HUES6 (cell line): Measurements from ENCODE around the gene SMURF2.

Source experiments
- H3K27ac ChIP-seq: 2 replicates; pipeline ENCODE4 v1.7.0; 2013; ENCODE audit warnings: low read depth, mild to moderate bottlenecking, low read length, inconsistent platforms
- H3K27me3 ChIP-seq: 2 replicates; pipeline ENCODE4 v1.6.1; 2013; ENCODE audit warnings: low read length; ENCODE audit not compliant: control insufficient read depth, insufficient read depth
- H3K36me3 ChIP-seq: 2 replicates; pipeline ENCODE4 v1.6.1; 2013; ENCODE audit warnings: low read length; ENCODE audit not compliant: control insufficient read depth, insufficient read depth
- H3K4me1 ChIP-seq: 2 replicates; pipeline ENCODE4 v1.6.1; 2013; ENCODE audit warnings: low read length; ENCODE audit not compliant: control insufficient read depth, insufficient read depth
- H3K4me3 ChIP-seq: 2 replicates; pipeline ENCODE4 v1.5.1; 2013; ENCODE audit warnings: low read depth, low read length
- H3K9ac ChIP-seq: one replicate; pipeline ENCODE4 v1.6.1; 2013; ENCODE audit warnings: mild to moderate bottlenecking, low read length
- H3K9me3 ChIP-seq: 2 replicates; pipeline ENCODE4 v1.6.1; 2013; ENCODE audit warnings: low read depth, low read length; ENCODE audit not compliant: control insufficient read depth, insufficient read depth

Gene SMURF2

DNA sequence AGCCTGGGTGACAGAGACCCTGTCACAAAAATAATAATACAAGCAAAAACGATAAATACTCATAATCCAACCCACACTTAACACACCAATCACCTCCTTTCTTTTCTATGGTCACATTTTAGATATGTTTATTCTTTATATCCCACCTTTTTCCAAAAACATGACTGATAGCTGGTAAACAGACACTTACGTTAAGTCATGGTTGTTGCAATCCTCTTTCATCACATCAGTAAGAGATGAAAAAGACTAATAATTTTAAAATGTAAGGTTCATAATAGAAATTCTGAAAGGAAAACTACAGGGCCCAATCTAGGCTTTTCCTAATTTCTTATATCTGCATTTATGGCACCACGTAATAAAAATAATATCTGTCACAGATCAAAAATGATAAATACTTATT is 10.2 kb downstream of the SMURF2 start:
- no peaks in the 10 kb centered on the region; the same call in 1 of the 2 replicates for H3K9me3 ChIP-seq
- no peak overlapping the region for H3K9ac ChIP-seq
- H3K27me3 ChIP-seq: no peaks in the 10 kb centered on the region
- H3K4me1 ChIP-seq: peaks cover 2% of the 10 kb centered on the region; the same call in 1 of the 2 replicates
- H3K4me3 ChIP-seq: no peak overlapping the region
- H3K27ac ChIP-seq: no peak overlapping the region
- 0 out of 2 replicates have a peak, but pooled peaks cover under 1% of the 10 kb centered on the region for H3K36me3 ChIP-seq

DNA sequence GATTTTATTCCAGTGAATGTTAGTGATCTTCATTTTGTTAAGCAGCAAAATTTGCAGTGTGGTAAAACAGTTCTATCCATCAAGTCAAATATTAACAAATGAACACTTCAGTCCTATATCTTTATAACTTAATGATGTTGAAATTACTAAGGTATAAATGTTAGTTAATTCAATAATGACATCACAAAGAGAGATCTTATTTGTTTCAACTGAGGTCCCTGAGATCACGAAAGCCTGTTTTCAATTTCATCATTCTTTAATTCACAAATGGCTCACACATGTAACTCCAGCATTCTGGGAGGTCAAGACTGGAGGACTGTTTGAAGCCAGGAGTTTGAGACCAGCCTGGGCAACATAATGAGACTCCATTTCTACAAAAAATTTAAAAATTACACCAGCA is 13.9 kb downstream of the SMURF2 start:
- peaks cover 2% of the 10 kb centered on the region; the same call in 1 of the 2 replicates for H3K4me1 ChIP-seq
- H3K27ac ChIP-seq: no peak overlapping the region
- H3K9ac ChIP-seq: no peak overlapping the region
- H3K9me3 ChIP-seq: no peaks in the 10 kb centered on the region
- H3K27me3 ChIP-seq: no peaks in the 10 kb centered on the region
- H3K36me3 ChIP-seq: 0 out of 2 replicates have a peak, but pooled peaks cover 2% of the 10 kb centered on the region
- H3K4me3 ChIP-seq: no peak overlapping the region

DNA sequence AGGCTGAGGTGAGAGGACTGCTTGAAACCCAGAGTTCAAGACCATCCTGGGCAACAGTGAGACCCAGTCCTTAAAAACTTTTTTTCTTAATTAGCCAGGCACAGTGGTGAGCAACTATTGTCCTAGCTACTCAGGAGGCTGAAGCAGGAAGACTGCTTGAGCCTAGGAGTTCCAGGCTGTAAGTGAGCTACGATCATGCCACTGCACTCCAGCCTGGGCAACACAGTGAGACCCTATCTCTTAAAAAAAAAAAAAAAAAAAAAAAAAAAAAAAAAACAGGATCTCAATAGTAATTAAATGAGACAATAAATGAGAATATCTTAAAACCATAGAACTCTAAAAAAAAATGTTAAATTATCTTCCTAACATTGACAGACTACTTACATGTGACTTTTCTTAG is 14.3 kb downstream of the SMURF2 start:
- Histone ChIP-seq H3K27ac (no peak overlapping the region), H3K36me3 (0 out of 2 replicates have a peak, but pooled peaks cover 2% of the 10 kb centered on the region), H3K4me1 (peaks cover 2% of the 10 kb centered on the region; the same call in 1 of the 2 replicates), H3K9me3 (no peaks in the 10 kb centered on the region), H3K9ac (no peak overlapping the region), H3K27me3 (no peaks in the 10 kb centered on the region), H3K4me3 (no peak overlapping the region)

DNA sequence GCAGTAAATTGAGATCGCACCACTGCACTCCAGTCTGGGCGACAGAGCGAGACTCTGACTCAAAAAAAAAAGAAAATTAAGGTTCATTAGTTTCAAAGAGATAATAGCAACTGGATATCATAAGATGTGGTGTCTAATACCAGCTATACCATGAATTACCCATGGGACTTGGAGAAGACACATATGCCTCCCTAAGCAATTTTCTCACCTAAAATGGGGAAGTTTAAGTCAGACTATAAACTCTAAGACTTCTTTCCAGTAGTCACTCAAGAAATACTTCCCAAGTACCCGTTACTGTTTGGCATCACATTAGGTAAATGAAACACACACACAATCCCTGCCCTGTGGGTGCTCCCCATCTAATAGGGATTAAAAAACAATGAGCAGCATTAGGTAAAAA is 22.6 kb downstream of the SMURF2 start:
- Histone ChIP-seq H3K9me3 (no peaks in the 10 kb centered on the region), H3K4me3 (no peak overlapping the region), H3K4me1 (0 out of 2 replicates have a peak, but pooled peaks cover 4% of the 10 kb centered on the region), H3K9ac (no peak overlapping the region), H3K27me3 (no peaks in the 10 kb centered on the region), H3K27ac (no peak overlapping the region), H3K36me3 (peaks cover 3% of the 10 kb centered on the region)

DNA sequence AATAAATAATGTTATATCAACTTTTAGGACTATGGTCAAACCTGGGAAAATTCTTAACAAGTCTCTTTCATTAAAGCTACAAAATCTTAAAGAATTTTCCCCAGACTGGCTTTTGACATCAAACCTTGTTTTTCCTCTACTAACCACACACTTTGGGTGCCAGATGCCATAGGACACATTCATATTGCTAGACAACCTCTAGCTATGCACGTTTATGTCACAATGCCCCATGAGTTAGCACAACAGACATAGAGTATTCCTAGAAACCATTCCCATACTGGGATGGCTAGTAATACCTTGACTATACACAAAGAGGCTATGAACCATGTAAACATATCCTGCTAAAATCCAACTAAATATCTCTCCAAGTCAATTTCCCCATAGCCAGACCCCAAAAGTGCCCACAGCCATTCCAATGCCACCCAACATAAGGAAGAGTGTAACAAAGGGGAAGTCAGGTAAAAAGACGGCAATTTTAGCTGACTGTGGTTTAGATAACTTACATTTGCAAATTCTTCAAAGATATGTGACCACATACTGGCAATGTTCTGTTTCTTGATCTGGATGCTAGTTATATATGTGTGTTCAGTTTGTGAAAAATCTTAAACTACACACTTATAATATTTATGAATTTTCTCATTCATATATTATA is 23.4 kb downstream of the SMURF2 start:
- Histone ChIP-seq H3K4me1 (0 out of 2 replicates have a peak, but pooled peaks cover 4% of the 10 kb centered on the region), H3K36me3 (peaks cover 3% of the 10 kb centered on the region), H3K27me3 (no peaks in the 10 kb centered on the region), H3K27ac (no peak overlapping the region), H3K4me3 (no peak overlapping the region), H3K9me3 (no peaks in the 10 kb centered on the region), H3K9ac (no peak overlapping the region)

DNA sequence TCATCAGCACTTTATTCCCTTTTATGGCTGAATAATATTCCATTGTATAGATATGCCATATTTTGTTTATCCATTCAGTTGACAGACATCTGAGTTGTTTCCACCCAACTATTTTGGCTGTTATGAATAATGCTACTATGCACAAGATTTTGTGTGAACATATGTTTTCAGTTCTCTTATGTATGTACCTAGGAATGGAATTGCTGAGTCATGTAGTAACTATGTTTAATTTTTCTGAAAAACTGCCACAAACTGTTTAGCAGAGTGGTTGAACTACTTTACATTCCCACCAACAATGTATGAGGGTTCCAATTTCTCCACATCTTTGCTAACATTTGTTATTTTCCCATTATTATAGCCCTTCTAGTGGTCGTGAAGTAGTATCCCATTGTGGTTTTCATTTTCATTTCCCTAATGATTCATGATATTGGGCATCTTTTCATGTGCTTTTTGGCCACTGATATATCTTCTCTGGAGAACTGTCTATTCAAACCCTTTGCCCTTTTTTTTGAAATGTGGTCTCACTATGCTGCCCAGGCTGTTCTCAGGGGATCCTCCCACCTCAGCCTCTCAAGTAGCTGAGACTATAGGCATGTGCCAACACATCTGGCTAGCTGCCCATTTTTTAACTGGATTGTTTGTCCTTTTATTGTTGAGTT is 26.3 kb downstream of the SMURF2 start:
- H3K27ac ChIP-seq: no peak overlapping the region

DNA sequence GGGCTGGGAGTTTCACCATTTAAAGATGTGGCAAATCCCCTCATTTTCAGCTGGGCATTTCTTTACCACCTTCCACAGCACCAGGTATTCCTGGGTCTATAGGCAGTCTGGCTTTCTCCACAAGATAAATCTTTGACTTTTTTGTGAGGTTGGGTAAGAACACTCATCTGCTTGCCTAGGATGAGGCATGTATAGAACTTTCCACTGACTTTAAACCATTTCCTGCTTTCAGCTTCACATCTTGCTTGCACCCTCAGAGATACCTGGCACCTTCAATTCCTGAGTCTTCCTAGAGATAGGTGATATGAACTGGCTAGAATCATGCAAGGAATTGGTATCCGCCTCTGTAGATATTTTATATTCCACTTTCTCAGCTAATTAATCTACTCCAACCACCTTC is 27.9 kb downstream of the SMURF2 start:
- Histone ChIP-seq H3K9ac (no peak overlapping the region), H3K9me3 (no peaks in the 10 kb centered on the region), H3K36me3 (peaks cover 3% of the 10 kb centered on the region), H3K27me3 (no peaks in the 10 kb centered on the region), H3K4me1 (no peaks in the 10 kb centered on the region), H3K27ac (no peak overlapping the region), H3K4me3 (no peak overlapping the region)

More for the DNA sequence above, 26.3 kb downstream of the SMURF2 start:
- Histone ChIP-seq H3K27me3 (no peaks in the 10 kb centered on the region), H3K9ac (no peak overlapping the region), H3K36me3 (peaks cover 3% of the 10 kb centered on the region), H3K4me3 (no peak overlapping the region), H3K9me3 (no peaks in the 10 kb centered on the region), H3K4me1 (no peaks in the 10 kb centered on the region)

DNA sequence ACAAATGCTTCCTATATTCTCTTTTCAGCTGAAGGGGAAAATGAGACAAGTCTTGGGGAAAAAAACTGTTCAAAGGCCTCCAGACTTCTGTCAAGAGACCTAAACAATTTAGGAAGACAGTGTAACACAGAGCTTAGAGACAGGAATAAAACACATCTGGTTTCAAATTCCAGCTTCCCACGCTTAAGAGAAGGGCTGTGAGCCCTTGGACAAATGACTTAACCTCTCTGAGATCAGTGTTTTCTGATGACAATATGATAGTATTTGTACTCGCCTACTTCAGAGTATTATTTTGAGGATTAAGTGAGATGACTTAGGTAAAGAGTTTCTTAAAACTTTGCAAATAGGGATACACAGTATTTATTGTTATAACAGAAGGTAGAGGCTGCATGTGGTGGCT is 29.5 kb downstream of the SMURF2 start:
- Histone ChIP-seq H3K9ac (no peak overlapping the region), H3K27ac (no peak overlapping the region), H3K4me1 (no peaks in the 10 kb centered on the region), H3K9me3 (no peaks in the 10 kb centered on the region), H3K36me3 (no peaks in the 10 kb centered on the region; the same call in 1 of the 2 replicates), H3K4me3 (no peak overlapping the region), H3K27me3 (no peaks in the 10 kb centered on the region)

DNA sequence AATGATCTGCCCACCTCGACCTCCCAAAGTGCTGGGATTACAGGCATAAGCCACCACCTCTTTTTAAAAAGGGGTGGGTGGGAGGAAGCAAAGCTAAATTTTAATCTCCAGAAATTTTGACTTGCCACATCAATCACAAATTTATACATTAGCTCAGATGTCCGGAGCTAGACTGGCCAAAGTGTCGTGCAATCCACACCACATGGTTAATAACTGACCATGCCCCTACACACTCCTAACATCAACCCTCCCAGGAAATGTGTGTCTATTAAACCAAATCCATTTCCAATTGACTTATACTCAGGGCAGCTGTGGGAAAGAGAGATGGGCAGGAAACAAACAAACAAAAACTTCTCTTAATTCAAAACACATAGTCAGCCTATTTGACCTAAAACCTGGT is 29.9 kb downstream of the SMURF2 start:
- H3K4me3 ChIP-seq: no peak overlapping the region
- H3K9ac ChIP-seq: no peak overlapping the region
- H3K27ac ChIP-seq: no peak overlapping the region
- H3K9me3 ChIP-seq: no peaks in the 10 kb centered on the region
- H3K4me1 ChIP-seq: no peaks in the 10 kb centered on the region
- no peaks in the 10 kb centered on the region for H3K27me3 ChIP-seq
- no peaks in the 10 kb centered on the region; the same call in 1 of the 2 replicates for H3K36me3 ChIP-seq

DNA sequence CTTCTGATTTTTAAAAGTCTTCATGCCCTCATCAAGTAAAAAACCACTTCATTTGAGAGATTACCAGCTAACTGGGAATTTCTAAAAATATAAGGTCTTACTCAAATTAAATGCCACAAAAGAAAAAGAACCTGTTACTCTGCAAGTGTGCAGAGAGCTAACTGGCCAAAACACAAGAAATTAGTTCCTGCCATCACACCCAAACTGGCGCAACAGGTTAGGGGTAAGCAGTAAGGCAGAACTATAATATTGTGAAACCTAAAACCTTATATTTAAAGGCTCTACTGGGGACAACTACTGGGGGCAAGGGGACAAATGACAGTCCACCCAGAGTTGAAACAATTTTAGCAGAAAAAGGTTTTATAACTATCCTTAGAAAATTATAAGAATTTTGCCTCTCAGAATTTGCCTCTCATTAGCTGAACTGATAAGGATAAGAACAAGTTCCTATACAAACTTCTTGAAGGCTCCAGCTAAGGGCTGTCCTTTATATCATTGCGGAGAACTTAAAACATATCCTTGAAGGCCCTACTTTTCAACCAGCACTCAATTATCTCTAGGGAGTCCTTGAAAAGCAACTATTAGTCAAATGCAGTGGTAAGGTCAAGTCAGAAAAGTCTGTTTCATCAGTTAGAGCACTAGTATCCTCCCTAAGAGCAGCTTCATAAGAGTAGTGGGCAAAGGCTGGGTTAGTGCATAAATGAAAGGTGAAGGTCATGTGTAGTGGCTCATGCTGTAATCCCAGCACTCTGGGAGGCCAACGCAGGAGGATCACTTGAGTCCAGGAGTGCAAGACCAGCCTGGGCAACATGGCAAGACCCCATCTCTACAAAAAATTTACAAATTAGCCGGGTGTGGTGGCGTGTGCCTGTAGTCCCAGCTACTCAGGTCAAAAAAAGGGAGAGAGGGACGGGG is 31.5 kb downstream of the SMURF2 start:
- H3K4me3 ChIP-seq: no peak overlapping the region
- H3K4me1 ChIP-seq: no peaks in the 10 kb centered on the region
- no peak overlapping the region for H3K27ac ChIP-seq
- no peak overlapping the region for H3K9ac ChIP-seq
- no peaks in the 10 kb centered on the region for H3K9me3 ChIP-seq
- no peaks in the 10 kb centered on the region for H3K27me3 ChIP-seq
- H3K36me3 ChIP-seq: no peaks in the 10 kb centered on the region
